Loucy (cell line): ENCODE results near the gene DUSP3.

Experiments
- H2AFZ ChIP-seq: fragments of 200-600 bp; sonication (generic); 2 replicates; pipeline ENCODE4 v1.6.0; 2016; ENCODE audit warnings: antibody characterized with exemption, mild to moderate bottlenecking, low read length, moderate library complexity
- H3F3A ChIP-seq: fragments of 200-600 bp; 2 replicates; pipeline ENCODE4 v1.6.0; 2016; ENCODE audit warnings: antibody characterized with exemption, low read depth, mild to moderate bottlenecking
- H3K27me3 ChIP-seq: fragments of 200-600 bp; sonication (generic); 2 replicates; pipeline ENCODE4 v1.6.1; 2014; ENCODE audit warnings: low read length, mild to moderate bottlenecking; ENCODE audit not compliant: insufficient read depth, poor library complexity, severe bottlenecking
- H3K36me3 ChIP-seq: fragments of 200-600 bp; sonication (generic); 2 replicates; pipeline ENCODE4 v1.6.1; 2016; ENCODE audit warnings: low read length; ENCODE audit not compliant: insufficient read depth
- H3K4me1 ChIP-seq: fragments of 200-600 bp; sonication (generic); 2 replicates; pipeline ENCODE4 v1.5.1; 2014; ENCODE audit warnings: low read length, mild to moderate bottlenecking; ENCODE audit not compliant: insufficient read depth, poor library complexity, severe bottlenecking
- H3K4me2 ChIP-seq: fragments of 200-600 bp; sonication (generic); 2 replicates; pipeline ENCODE4 v1.6.0; 2014; ENCODE audit warnings: antibody characterized with exemption, low read length, low read depth, mild to moderate bottlenecking; ENCODE audit not compliant: poor library complexity, severe bottlenecking
- H3K4me3 ChIP-seq: fragments of 200-600 bp; sonication (generic); 2 replicates; pipeline ENCODE4 v1.5.1; 2014; ENCODE audit warnings: low read length, mild to moderate bottlenecking, mixed read lengths; ENCODE audit not compliant: poor library complexity, severe bottlenecking
- H3K79me2 ChIP-seq: fragments of 200-600 bp; sonication (generic); 2 replicates; pipeline ENCODE4 v1.6.1; 2014; ENCODE audit warnings: low read length; ENCODE audit not compliant: insufficient read depth
- H3K9ac ChIP-seq: fragments of 200-600 bp; sonication (generic); 2 replicates; pipeline ENCODE4 v1.6.0; 2014; ENCODE audit warnings: mild to moderate bottlenecking, low read depth, low read length, moderate library complexity; ENCODE audit not compliant: poor library complexity, severe bottlenecking
- H3K9me2 ChIP-seq: fragments of 200-600 bp; sonication (generic); replicated peaks from 2 replicates; pipeline ENCODE4 v1.6.1; 2016; ENCODE audit warnings: low read depth, low read length, mixed read lengths
- H3K9me3 ChIP-seq: fragments of 200-600 bp; sonication (generic); 2 replicates; pipeline ENCODE4 v1.6.1; 2014; ENCODE audit warnings: mild to moderate bottlenecking, antibody characterized with exemption, low read length, low read depth; ENCODE audit not compliant: insufficient read depth
- H4K20me1 ChIP-seq: fragments of 200-600 bp; sonication (generic); 2 replicates; pipeline ENCODE4 v1.6.0; 2014; ENCODE audit warnings: antibody characterized with exemption, low read length, mild to moderate bottlenecking; ENCODE audit not compliant: insufficient read depth, poor library complexity, severe bottlenecking
- CTCF ChIP-seq: fragments of 200-600 bp; sonication (generic); conservative IDR thresholded peaks from 2 replicates; pipeline ENCODE4 v1.5.1; 2014; ENCODE audit warnings: mild to moderate bottlenecking, antibody characterized with exemption, low read length
- EZH2phosphoT487 ChIP-seq: fragments of 200-600 bp; IDR thresholded peaks from 2 replicates; pipeline ENCODE4 v1.6.1; 2018; ENCODE audit warnings: antibody characterized with exemption, mild to moderate bottlenecking, moderate library complexity, borderline replicate concordance

DUSP3 gene

GRCh38 chr17:43810226-43810715 is 31.5 kb upstream of the DUSP3 start:
- Histone ChIP-seq H3K9me2 (no peaks in the 10 kb centered on the region), H3K4me3 (no peak overlapping the region), H3K9me3 (no peaks in the 10 kb centered on the region), H3K4me2 (no peak overlapping the region), H3K36me3 (no peaks in the 10 kb centered on the region), H2AFZ (no peak overlapping the region), H3K27me3 (no peaks in the 10 kb centered on the region), H3F3A (no peaks in the 10 kb centered on the region), H3K4me1 (no peaks in the 10 kb centered on the region), H4K20me1 (no peaks in the 10 kb centered on the region), H3K79me2 (no peaks in the 10 kb centered on the region), H3K9ac (no peak overlapping the region)
- TF ChIP-seq CTCF, result no peak
- TF ChIP-seq EZH2phosphoT487, result no peak

GRCh38 chr17:43809121-43809520 is 30.3 kb upstream of the DUSP3 start:
- Histone ChIP-seq H3K27me3 (no peaks in the 10 kb centered on the region), H3K9me3 (no peaks in the 10 kb centered on the region), H3K4me3 (no peak overlapping the region), H3K79me2 (no peaks in the 10 kb centered on the region), H3K4me2 (no peak overlapping the region), H2AFZ (no peak overlapping the region), H3K36me3 (no peaks in the 10 kb centered on the region), H4K20me1 (no peaks in the 10 kb centered on the region), H3F3A (no peaks in the 10 kb centered on the region), H3K9ac (no peak overlapping the region), H3K9me2 (no peaks in the 10 kb centered on the region), H3K4me1 (no peaks in the 10 kb centered on the region)
- no peak for TF ChIP-seq EZH2phosphoT487
- no peak for TF ChIP-seq CTCF

GRCh38 chr17:43808076-43808475 is 29.3 kb upstream of the DUSP3 start:
- H2AFZ ChIP-seq, result no peak overlapping the region
- TF ChIP-seq EZH2phosphoT487 (no peak), CTCF (no peak)
- H3K9me3 ChIP-seq, result no peaks in the 10 kb centered on the region
- H3K9ac ChIP-seq, result no peak overlapping the region
- no peaks in the 10 kb centered on the region for H3K36me3 ChIP-seq
- H3K4me3 ChIP-seq, result no peak overlapping the region
- H3K27me3 ChIP-seq, result no peaks in the 10 kb centered on the region
- H3K9me2 ChIP-seq, result no peaks in the 10 kb centered on the region
- H3K4me2 ChIP-seq, result no peak overlapping the region
- H3F3A ChIP-seq, result no peaks in the 10 kb centered on the region
- no peaks in the 10 kb centered on the region for H3K79me2 ChIP-seq
- H3K4me1 ChIP-seq, result no peaks in the 10 kb centered on the region
- H4K20me1 ChIP-seq, result no peaks in the 10 kb centered on the region
